SK-N-SH (cell line): ENCODE data around the gene ADPRS. TPM values are rescaled to one million over a fixed set of nuclear protein-coding genes. Genes with fewer than 3 reads are reported as not detected.

ENCODE experiments used
- CTCF ChIA-PET: fragments of 300-600, 350-600 bp; formaldehyde crosslinking; extraction: SDS; loops from one replicate; lab custom pipeline; 2021; lab: Yijun Ruan, JAX
- POLR2A ChIA-PET: fragments of 350-600 bp; sonication (Branson Sonifier 250); formaldehyde crosslinking; extraction: SDS; loops from one replicate; lab custom pipeline; 2020; ENCODE audit warnings: antibody characterized with exemption, inconsistent platforms; lab: Yijun Ruan, JAX
- DNase-seq: peaks from one replicate; pipeline ENCODE4 v3.0.0; 2012
- H2AFZ ChIP-seq: fragments of 200-600 bp; sonication (generic); 2 replicates; pipeline ENCODE4 v1.8.1; 2016; ENCODE audit warnings: antibody characterized with exemption, mild to moderate bottlenecking, low read depth
- H3F3A ChIP-seq: fragments of 200-600 bp; sonication (generic); replicated peaks from 2 replicates; pipeline ENCODE3; 2016; ENCODE audit warnings: antibody characterized with exemption, mild to moderate bottlenecking; ENCODE audit not compliant: insufficient read depth
- H3K27ac ChIP-seq, 2 experiments: fragments of 200-500 bp in 1 of 2; fragments of 200-600 bp in 1 of 2; sonication (Bioruptor generic) in 1 of 2; sonication (generic), shearing (Covaris generic) in 1 of 2; 2 replicates each; pipeline versions ENCODE4 v1.5.1 to v1.6.1; 2014 to 2016; ENCODE audit warnings: low read depth in 2 of 2, inconsistent platforms in 1 of 2, low read length in 1 of 2, mild to moderate bottlenecking in 1 of 2, mixed read lengths in 1 of 2
- H3K27me3 ChIP-seq: fragments of 200-600 bp; sonication (generic), shearing (Covaris generic); 2 replicates; pipeline ENCODE4 v1.6.1; 2016; ENCODE audit warnings: mixed run types; ENCODE audit not compliant: insufficient read depth
- H3K36me3 ChIP-seq, 2 experiments: fragments of 200-500 bp in 1 of 2; fragments of 200-600 bp in 1 of 2; sonication (Bioruptor generic) in 1 of 2; sonication (generic) in 1 of 2; replicated peaks in 1 of 2; 2 replicates each; pipeline versions ENCODE3 to v1.5.1; 2014 to 2016; ENCODE audit warnings: low read length in 1 of 2, mild to moderate bottlenecking in 1 of 2; ENCODE audit not compliant: insufficient read depth in 2 of 2, control insufficient read depth in 1 of 2
- H3K4me1 ChIP-seq, 2 experiments: fragments of 200-500 bp in 1 of 2; fragments of 200-600 bp in 1 of 2; sonication (Bioruptor generic) in 1 of 2; sonication (generic), shearing (Covaris generic) in 1 of 2; 2 replicates each; pipeline versions ENCODE4 v1.5.1 to v1.6.1; 2014 to 2016; ENCODE audit warnings: low read depth in 1 of 2, low read length in 1 of 2, mixed run types in 1 of 2; ENCODE audit not compliant: insufficient read depth in 2 of 2, control insufficient read depth in 1 of 2
- H3K4me2 ChIP-seq: fragments of 200-600 bp; sonication (generic), shearing (Covaris generic); 2 replicates; pipeline ENCODE4 v1.6.1; 2017; ENCODE audit warnings: mixed run types
- H3K4me3 ChIP-seq, 2 experiments: fragments of 200-500 bp in 1 of 2; fragments of 200-600 bp in 1 of 2; sonication (Bioruptor generic) in 1 of 2; sonication (generic), shearing (Covaris generic) in 1 of 2; 2 replicates each; pipeline versions ENCODE4 v1.5.1 to v1.8.1; 2014 to 2016; ENCODE audit warnings: low read depth in 2 of 2, inconsistent platforms in 1 of 2, low read length in 1 of 2, mild to moderate bottlenecking in 1 of 2, mixed read lengths in 1 of 2, moderate library complexity in 1 of 2
- H3K79me2 ChIP-seq: fragments of 200-600 bp; sonication (generic); 2 replicates; pipeline ENCODE4 v1.8.1; 2017; ENCODE audit warnings: mild to moderate bottlenecking; ENCODE audit not compliant: insufficient read depth
- H3K9ac ChIP-seq: fragments of 200-600 bp; sonication (generic); 2 replicates; pipeline ENCODE4 v1.6.1; 2017; ENCODE audit warnings: mixed run types
- H3K9me2 ChIP-seq: fragments of 200-600 bp; sonication (generic); 2 replicates; pipeline ENCODE4 v1.6.1; 2017; ENCODE audit warnings: mixed run types
- H3K9me3 ChIP-seq: fragments of 200-600 bp; sonication (generic); 2 replicates; pipeline ENCODE4 v1.6.1; 2017; ENCODE audit warnings: mixed run types, mild to moderate bottlenecking, moderate library complexity
- H4K20me1 ChIP-seq: fragments of 200-600 bp; sonication (generic); 2 replicates; pipeline ENCODE4 v1.6.1; 2017; ENCODE audit warnings: mild to moderate bottlenecking, mixed run types; ENCODE audit not compliant: insufficient read depth
- CHD2 ChIP-seq: fragments of 150-350 bp; IDR thresholded peaks from 2 replicates; pipeline ENCODE4 v1.6.1; 2018; ENCODE audit warnings: low read length; ENCODE audit not compliant: partially characterized antibody
- ELF1 ChIP-seq: IDR thresholded peaks from 2 replicates; pipeline ENCODE4 v1.4.0; 2012
- FOSL2 ChIP-seq: IDR thresholded peaks from 2 replicates; pipeline ENCODE4 v1.4.0; 2012; ENCODE audit warnings: low read depth, mild to moderate bottlenecking, moderate library complexity, borderline replicate concordance
- GABPA ChIP-seq: IDR thresholded peaks from 2 replicates; pipeline ENCODE4 v1.4.0; 2012; ENCODE audit warnings: low read depth, mild to moderate bottlenecking
- GATA2 ChIP-seq: sonication (generic); formaldehyde crosslinking; IDR thresholded peaks from 2 replicates; pipeline ENCODE4 v1.5.0; 2020; ENCODE audit warnings: mild to moderate bottlenecking, missing genetic modification reagents
- JUND ChIP-seq: IDR thresholded peaks from 2 replicates; pipeline ENCODE4 v1.4.0; 2012
- MEF2A ChIP-seq: IDR thresholded peaks from 2 replicates; pipeline ENCODE4 v1.4.0; 2012; ENCODE audit warnings: low read depth, borderline replicate concordance
- MXI1 ChIP-seq: IDR thresholded peaks from 2 replicates; pipeline ENCODE4 v1.6.1; 2012; ENCODE audit warnings: mild to moderate bottlenecking, low read depth, low read length, improper control_type of control experiment
- NRF1 ChIP-seq: IDR thresholded peaks from 2 replicates; pipeline ENCODE4 v1.6.1; 2012; ENCODE audit warnings: low read depth, mild to moderate bottlenecking, low read length
- POLR2AphosphoS5 ChIP-seq: IDR thresholded peaks from 2 replicates; pipeline ENCODE4 v1.6.1; 2012; ENCODE audit warnings: low read depth, low read length
- RAD21 ChIP-seq: IDR thresholded peaks from 2 replicates; pipeline ENCODE4 v1.6.1; 2012; ENCODE audit warnings: mild to moderate bottlenecking, low read length
- RCOR1 ChIP-seq: fragments of 150-350 bp; IDR thresholded peaks from 2 replicates; pipeline ENCODE4 v1.6.1; 2017; ENCODE audit warnings: antibody characterized with exemption, low read length
- RXRA ChIP-seq: IDR thresholded peaks from 2 replicates; pipeline ENCODE4 v1.4.0; 2012; ENCODE audit warnings: low read depth, mild to moderate bottlenecking, borderline replicate concordance
- SIN3A ChIP-seq: IDR thresholded peaks from 2 replicates; pipeline ENCODE4 v1.6.1; 2012; ENCODE audit warnings: low read depth, mild to moderate bottlenecking, low read length, moderate library complexity, borderline replicate concordance
- SMC3 ChIP-seq: IDR thresholded peaks from 2 replicates; pipeline ENCODE4 v1.6.1; 2012; ENCODE audit warnings: low read depth, low read length, improper control_type of control experiment
- TAF1 ChIP-seq: IDR thresholded peaks from 2 replicates; pipeline ENCODE4 v1.6.1; 2012; ENCODE audit warnings: low read depth, mild to moderate bottlenecking, low read length, moderate library complexity, borderline replicate concordance
- TEAD4 ChIP-seq: IDR thresholded peaks from 2 replicates; pipeline ENCODE4 v1.4.0; 2012; ENCODE audit warnings: mild to moderate bottlenecking, borderline replicate concordance; ENCODE audit not compliant: insufficient read depth
- USF2 ChIP-seq: fragments of 150-350 bp; IDR thresholded peaks from 2 replicates; pipeline ENCODE4 v1.6.1; 2017; ENCODE audit warnings: antibody characterized with exemption, low read length, low read depth, borderline replicate concordance
- YY1 ChIP-seq: IDR thresholded peaks from 2 replicates; pipeline ENCODE4 v1.4.0; 2012; ENCODE audit warnings: low read depth, mild to moderate bottlenecking
- WGBS: methylation state at CpG from one replicate; pipeline ENCODE4 v1.1.6; 2017; ENCODE audit warnings: low lambda C conversion rate; 5-methylcytosine and 5-hydroxymethylcytosine counted together
- polyA plus RNA-seq, 3 experiments: library from polyadenylated mRNA; depleted of rRNA; stranded (reverse); fragments of >200 nt; gene quantifications; 2 replicates each; pipeline ENCODE4 v1.2.3, GENCODE V29; 2012
- TF ChIP-seq, protein P1 (sequence below): IDR thresholded peaks from 2 replicates; pipeline ENCODE4; 2012
- TF ChIP-seq, protein P2 (sequence below): IDR thresholded peaks from 2 replicates; pipeline ENCODE4 v1.4.0; 2012; ENCODE audit warnings: low read depth
- TF ChIP-seq, protein P3 (sequence below): IDR thresholded peaks from 2 replicates; pipeline ENCODE4 v1.4.0; 2012; ENCODE audit warnings: low read depth, borderline replicate concordance
- TF ChIP-seq, protein P4 (sequence below): fragments of 150-350 bp; IDR thresholded peaks from 2 replicates; pipeline ENCODE4 v1.6.1; 2016; ENCODE audit warnings: mild to moderate bottlenecking, low read depth, low read length

Gene ADPRS
- polyA plus RNA-seq, 1 of the 3 experiments (the other 2 are of a cell fraction) = 54.2 TPM

- no peak overlapping the region for H3K27ac ChIP-seq
- H3K9ac ChIP-seq = no peak overlapping the region
- TF ChIP-seq, protein P1, sequence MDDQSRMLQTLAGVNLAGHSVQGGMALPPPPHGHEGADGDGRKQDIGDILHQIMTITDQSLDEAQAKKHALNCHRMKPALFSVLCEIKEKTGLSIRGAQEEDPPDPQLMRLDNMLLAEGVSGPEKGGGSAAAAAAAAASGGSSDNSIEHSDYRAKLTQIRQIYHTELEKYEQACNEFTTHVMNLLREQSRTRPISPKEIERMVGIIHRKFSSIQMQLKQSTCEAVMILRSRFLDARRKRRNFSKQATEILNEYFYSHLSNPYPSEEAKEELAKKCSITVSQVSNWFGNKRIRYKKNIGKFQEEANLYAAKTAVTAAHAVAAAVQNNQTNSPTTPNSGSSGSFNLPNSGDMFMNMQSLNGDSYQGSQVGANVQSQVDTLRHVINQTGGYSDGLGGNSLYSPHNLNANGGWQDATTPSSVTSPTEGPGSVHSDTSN = no peak
- TF ChIP-seq, protein P2, sequence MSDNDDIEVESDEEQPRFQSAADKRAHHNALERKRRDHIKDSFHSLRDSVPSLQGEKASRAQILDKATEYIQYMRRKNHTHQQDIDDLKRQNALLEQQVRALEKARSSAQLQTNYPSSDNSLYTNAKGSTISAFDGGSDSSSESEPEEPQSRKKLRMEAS = no peak
- TF ChIP-seq NRF1 = no peak
- no peak for TF ChIP-seq SIN3A
- TF ChIP-seq JUND = no peak
- no peak for TF ChIP-seq SMC3
- TF ChIP-seq FOSL2 = no peak
- no peak for TF ChIP-seq ELF1
- no peak for TF ChIP-seq CHD2
- no peak for TF ChIP-seq USF2
- TF ChIP-seq GABPA = no peak
- TF ChIP-seq RAD21 = no peak
- TF ChIP-seq, all 33 proteins: peak for 0
Measured at GRCh38 chr1:36128126-36128904, 39.6 kb downstream of the ADPRS start.

DNA sequence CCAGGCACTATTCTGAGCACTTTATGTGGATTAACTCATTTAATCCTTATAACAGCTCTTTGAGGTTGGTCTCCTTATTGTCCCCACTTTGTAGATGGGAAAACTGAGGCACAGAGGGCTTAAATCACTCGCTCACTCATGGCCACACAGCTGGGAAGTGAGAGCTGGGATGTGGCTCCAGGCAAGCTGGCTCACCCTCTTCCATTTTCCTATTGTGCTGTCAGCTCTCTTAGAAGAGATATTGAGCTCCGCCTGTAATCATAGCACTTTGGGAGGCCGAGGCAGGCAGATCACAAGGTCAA, 40.2 kb downstream of the ADPRS start:
- Histone ChIP-seq H3K9ac (no peak overlapping the region), H2AFZ (no peak overlapping the region), H4K20me1 (no peaks in the 10 kb centered on the region), H3F3A (peaks cover 6% of the 10 kb centered on the region), H3K36me3 (no peaks in the 10 kb centered on the region), H3K27ac (no peak overlapping the region), H3K4me1 (peaks cover 9 to 10% of the 10 kb centered on the region in 2 experiments; a peak in 3 of 4 replicates), H3K9me3 (no peaks in the 10 kb centered on the region), H3K79me2 (no peaks in the 10 kb centered on the region), H3K4me3 (no peak overlapping the region), H3K9me2 (no peaks in the 10 kb centered on the region), H3K4me2 (no peak overlapping the region), H3K27me3 (no peaks in the 10 kb centered on the region)
- POLR2A ChIA-PET = no interaction called here
- 92% methylated on average over 3 of the region's 3 CpGs for WGBS
- CTCF ChIA-PET = interaction anchor here (0.9 to 17.9 kb wide), 2 partner anchors 21 to 24 kb away, joined by 3 to 700 read pairs; partner anchors contain the start of genes ADPRS and TRAPPC3
- DNase-seq = no peak
- TF ChIP-seq RCOR1 (no peak), TEAD4 (no peak), TAF1 (no peak), ELF1 (no peak), RAD21 (no peak), GATA2 (CRISPR knock-in tag) (no peak), MXI1 (no peak), MEF2A (no peak), YY1 (no peak), POLR2AphosphoS5 (no peak), RXRA (no peak), FOSL2 (no peak), SMC3 (no peak)
- TF ChIP-seq, protein P3, sequence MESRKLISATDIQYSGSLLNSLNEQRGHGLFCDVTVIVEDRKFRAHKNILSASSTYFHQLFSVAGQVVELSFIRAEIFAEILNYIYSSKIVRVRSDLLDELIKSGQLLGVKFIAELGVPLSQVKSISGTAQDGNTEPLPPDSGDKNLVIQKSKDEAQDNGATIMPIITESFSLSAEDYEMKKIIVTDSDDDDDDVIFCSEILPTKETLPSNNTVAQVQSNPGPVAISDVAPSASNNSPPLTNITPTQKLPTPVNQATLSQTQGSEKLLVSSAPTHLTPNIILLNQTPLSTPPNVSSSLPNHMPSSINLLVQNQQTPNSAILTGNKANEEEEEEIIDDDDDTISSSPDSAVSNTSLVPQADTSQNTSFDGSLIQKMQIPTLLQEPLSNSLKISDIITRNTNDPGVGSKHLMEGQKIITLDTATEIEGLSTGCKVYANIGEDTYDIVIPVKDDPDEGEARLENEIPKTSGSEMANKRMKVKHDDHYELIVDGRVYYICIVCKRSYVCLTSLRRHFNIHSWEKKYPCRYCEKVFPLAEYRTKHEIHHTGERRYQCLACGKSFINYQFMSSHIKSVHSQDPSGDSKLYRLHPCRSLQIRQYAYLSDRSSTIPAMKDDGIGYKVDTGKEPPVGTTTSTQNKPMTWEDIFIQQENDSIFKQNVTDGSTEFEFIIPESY = no peak
- TF ChIP-seq, protein P4, sequence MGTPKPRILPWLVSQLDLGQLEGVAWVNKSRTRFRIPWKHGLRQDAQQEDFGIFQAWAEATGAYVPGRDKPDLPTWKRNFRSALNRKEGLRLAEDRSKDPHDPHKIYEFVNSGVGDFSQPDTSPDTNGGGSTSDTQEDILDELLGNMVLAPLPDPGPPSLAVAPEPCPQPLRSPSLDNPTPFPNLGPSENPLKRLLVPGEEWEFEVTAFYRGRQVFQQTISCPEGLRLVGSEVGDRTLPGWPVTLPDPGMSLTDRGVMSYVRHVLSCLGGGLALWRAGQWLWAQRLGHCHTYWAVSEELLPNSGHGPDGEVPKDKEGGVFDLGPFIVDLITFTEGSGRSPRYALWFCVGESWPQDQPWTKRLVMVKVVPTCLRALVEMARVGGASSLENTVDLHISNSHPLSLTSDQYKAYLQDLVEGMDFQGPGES = no peak

More at GRCh38 chr1:36128126-36128904, 39.6 kb downstream of the ADPRS start:
- Histone ChIP-seq H3K9me3 (no peaks in the 10 kb centered on the region), H3K4me3 (no peak overlapping the region), H3K4me2 (no peak overlapping the region), H3K9me2 (no peaks in the 10 kb centered on the region), H3K27me3 (no peaks in the 10 kb centered on the region), H3K36me3 (no peaks in the 10 kb centered on the region), H3K79me2 (no peaks in the 10 kb centered on the region), H3K4me1 (peaks cover 5% of the 10 kb centered on the region in 2 experiments; a peak in 3 of 4 replicates), H3F3A (peaks cover 6% of the 10 kb centered on the region), H4K20me1 (no peaks in the 10 kb centered on the region), H2AFZ (no peak overlapping the region)
- 99% methylated on average over 8 of the region's 11 CpGs for WGBS
- ChIA-PET POLR2A (no interaction called here), CTCF (interaction anchor here (0.9 to 17.9 kb wide), 4 partner anchors 9 to 23 kb away, joined by 3 to 700 read pairs (median 4); partner anchors contain the start of genes ADPRS and TRAPPC3)
- peak; percentile 25 for DNase-seq
